Measurements from ENCODE around the gene GP1BA. TPM values are rescaled to one million over a fixed set of nuclear protein-coding genes. Genes with fewer than 3 reads are reported as not detected.
"Not testable (repeated sequence)": the region's sequence is repeated elsewhere in the genome, so short reads cannot be mapped to it uniquely, and the experiment has no call there.

GP1BA gene
- total RNA-seq, 2 donors from 2014 or later, result 0.12 TPM; not detected in 1

DNA sequence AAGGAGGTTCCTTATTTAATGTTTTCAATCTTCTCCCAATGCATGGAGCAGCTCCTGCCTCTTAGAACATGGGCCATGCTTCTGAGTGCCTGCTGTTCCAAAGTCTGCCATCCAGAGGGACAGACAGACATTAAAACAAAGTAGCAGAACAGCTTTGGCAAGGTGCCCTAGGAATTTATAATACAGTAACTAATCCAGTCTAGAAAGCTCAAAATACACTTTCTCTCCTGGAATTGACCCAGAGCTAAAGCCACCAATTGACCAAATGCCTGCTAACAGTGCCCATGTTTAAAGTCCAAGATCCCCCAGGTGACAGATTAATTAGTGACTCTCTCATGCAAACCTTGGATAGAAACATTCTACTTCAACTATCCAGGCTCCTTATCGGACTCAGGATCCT is 18.1 kb upstream of the GP1BA start:
- Mint-ChIP-seq H3K9me3 (no peaks in the 10 kb centered on the region), H3K27me3 (no peaks in the 10 kb centered on the region), H3K4me3 (no peak overlapping the region), H3K4me1 (ENCODE audit: low read depth in 2 of 2) (no peaks in the 10 kb centered on the region), H3K27ac (peak overlapping the region in 1 of 2 donors; percentile 18), H3K36me3 (no peaks in the 10 kb centered on the region)
- no peak for DNase-seq (ENCODE audit: low spot score)
- ATAC-seq, result no peak

DNA sequence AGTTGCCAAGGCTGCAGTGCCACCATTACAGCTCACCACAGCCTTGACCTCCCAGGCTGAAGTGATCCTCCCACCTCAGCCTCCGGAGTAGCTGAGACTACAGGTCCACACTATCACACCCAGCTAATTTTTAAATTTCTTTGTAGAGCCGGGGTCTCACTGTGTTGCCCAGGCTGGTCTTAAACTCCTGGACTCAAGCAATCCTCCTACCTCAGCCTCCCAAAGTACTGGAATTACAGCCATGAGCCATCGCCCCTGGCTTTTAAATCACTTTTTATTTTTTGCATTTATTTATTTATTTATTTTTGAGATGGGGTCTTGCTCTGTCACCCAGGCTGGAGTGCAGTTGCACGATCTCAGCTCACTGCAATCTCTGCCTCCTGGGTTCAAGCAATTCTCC is 17.5 kb upstream of the GP1BA start:
- not testable (repeated sequence) for H3K4me1 Mint-ChIP-seq (ENCODE audit: low read depth in 2 of 2); H3K27me3 Mint-ChIP-seq; DNase-seq (ENCODE audit: low spot score); H3K27ac Mint-ChIP-seq; ATAC-seq; H3K36me3 Mint-ChIP-seq; H3K9me3 Mint-ChIP-seq; H3K4me3 Mint-ChIP-seq

DNA sequence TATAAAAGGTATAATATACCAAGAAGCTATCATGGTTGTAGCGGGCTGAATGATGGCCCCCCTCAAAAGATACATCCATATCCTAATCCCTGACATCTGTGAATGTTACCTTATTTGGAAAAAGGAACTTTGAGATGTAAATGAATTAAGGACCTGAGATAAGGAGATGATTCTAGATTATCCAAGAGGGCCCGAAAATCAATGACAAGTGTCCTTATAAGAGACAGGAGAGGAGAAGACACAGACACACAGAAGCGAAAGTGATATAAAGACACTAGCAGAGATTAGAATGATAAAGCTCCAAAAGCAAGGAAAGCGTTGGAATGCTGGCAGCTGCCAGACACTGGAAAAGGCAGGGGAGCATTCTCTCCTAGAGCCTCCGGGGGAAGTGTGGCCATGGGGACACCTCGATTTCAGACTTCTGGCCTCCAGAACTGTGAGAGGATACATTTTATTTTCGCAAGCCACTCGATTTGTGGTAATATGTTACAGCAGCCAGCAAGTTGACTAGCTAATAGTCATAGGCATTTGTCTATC is 12.5 kb upstream of the GP1BA start:
- Mint-ChIP-seq H3K4me1 (ENCODE audit: low read depth in 2 of 2) (peaks cover 0 to 8% of the 10 kb centered on the region in 2 donors), H3K36me3 (no peaks in the 10 kb centered on the region), H3K9me3 (no peaks in the 10 kb centered on the region), H3K27me3 (no peaks in the 10 kb centered on the region), H3K4me3 (no peak overlapping the region), H3K27ac (no peak overlapping the region)
- DNase-seq (ENCODE audit: low spot score) (no peak), ATAC-seq (no peak)

DNA sequence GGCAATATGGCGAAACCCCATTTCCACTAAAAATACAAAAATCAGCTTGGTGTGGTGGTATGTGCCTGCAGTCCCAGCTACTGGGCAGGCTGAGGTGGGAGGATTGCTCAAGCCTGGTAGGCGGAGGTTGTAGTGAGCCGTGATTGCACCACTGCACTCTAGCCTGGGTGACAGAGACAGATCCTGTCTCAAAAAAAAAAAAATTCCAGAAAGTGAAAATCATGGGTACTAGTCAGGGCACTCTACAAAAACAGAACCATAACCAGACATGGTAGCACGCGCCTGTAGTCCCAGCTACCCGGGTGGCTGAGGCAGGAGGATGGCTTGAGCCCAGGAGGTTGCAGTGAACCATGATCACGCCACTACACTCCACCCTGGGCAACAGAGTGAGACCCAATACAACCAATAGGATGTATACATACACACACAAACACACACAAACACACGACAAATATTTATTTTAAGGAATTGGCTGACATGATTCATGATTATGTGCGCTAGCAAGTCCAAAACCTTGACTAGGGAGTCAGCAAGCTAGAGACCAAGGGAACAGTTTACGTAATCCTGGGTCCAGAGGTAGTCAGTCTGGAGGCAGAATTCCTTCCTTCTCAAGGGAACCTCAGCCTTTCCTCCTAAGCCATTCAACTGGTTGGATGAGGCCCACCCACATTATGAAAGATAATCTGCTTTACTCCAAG is 11.6 kb upstream of the GP1BA start:
- H3K4me3 Mint-ChIP-seq, result no peak overlapping the region
- DNase-seq (ENCODE audit: low spot score) (no peak), ATAC-seq (peak; percentile 68 to 91)
- H3K27me3 Mint-ChIP-seq, result no peaks in the 10 kb centered on the region
- H3K27ac Mint-ChIP-seq, result peak overlapping the region in 1 of 2 donors; percentile 45
- no peaks in the 10 kb centered on the region for H3K36me3 Mint-ChIP-seq
- no peaks in the 10 kb centered on the region for H3K9me3 Mint-ChIP-seq
- peaks cover 0 to 8% of the 10 kb centered on the region in 2 donors for H3K4me1 Mint-ChIP-seq (ENCODE audit: low read depth in 2 of 2)

DNA sequence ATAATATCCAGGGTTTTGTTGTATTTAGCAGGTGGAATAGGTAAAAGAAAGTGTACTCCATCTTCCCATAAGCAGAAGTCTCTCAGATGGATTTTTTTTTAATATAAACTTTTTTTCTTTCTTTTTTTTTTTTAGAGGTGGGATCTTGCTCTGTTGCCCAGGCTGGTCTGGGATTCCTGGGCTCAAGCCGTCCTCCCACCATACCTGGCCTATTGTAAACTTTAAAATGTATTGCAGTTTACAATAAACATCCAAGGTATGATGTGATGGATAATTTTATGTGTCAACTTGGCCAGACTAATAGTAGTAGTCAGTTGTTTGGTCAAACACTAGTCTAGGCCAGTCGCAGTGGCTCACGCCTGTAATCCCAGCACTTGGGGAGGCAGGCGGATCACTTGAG is 10.8 kb upstream of the GP1BA start:
- Mint-ChIP-seq H3K9me3 (no peaks in the 10 kb centered on the region), H3K4me1 (ENCODE audit: low read depth in 2 of 2) (peaks cover 0 to 8% of the 10 kb centered on the region in 2 donors), H3K4me3 (no peak overlapping the region), H3K27ac (no peak overlapping the region), H3K27me3 (no peaks in the 10 kb centered on the region), H3K36me3 (no peaks in the 10 kb centered on the region)
- ATAC-seq (no peak), DNase-seq (ENCODE audit: low spot score) (no peak)

DNA sequence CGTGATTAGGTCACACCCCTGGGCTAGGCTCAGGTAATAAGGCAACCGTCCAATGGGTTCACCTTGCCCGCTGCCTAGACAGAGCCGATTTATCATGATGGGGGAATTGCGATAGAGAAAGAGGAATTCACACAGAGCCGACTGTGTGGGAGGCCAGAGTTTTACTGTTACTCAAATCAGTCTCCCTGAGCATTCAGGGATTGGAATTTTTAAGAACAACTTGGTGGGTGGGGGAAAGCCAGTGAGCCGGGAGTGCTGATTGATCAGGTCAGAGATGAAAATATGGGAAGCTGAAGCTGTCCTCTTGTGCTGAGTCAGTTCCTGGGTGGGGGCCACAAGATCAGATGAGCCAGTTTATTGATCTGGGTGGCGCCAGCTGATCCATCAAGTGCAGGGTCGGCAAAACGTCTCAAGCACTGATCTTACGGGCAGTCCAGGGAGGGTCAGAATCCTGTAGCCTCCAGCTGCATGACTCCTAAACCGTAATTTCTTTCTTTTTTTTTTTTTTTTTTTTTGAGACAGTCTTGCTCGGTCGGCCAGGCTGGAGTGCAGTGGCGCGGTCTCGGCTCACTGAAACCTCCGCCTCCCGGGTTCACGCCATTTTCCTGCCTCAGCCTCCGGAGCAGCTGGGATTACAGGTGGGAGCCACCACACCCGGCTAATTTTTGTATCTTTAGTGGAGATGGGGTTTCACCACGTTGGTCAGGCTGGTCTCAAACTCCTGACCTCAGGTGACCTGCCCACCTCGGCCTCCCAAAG is 5.3 kb upstream of the GP1BA start:
- H3K27ac Mint-ChIP-seq; H3K9me3 Mint-ChIP-seq; DNase-seq (ENCODE audit: low spot score); ATAC-seq; H3K4me1 Mint-ChIP-seq (ENCODE audit: low read depth in 2 of 2); H3K36me3 Mint-ChIP-seq; H3K4me3 Mint-ChIP-seq; H3K27me3 Mint-ChIP-seq: not testable (repeated sequence)

DNA sequence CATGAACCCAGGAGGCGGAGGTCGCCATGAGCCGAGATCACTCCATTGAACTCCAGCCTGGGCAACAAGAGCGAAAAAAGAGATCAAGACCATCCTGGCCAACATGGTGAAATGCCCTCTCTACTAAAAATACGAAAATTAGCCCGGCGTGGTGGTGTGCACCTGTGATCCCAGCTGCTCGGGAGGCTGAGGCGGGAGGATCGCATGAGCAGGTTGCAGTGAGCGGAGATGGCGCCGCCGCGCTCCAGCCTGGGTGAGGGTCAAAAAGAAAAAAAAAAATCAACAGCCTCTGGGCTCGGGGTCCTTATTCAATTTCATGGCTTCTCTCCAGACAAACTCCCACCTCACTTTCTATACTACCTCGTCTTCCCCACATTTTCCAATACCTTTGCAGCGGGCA is 3.2 kb upstream of the GP1BA start:
- Mint-ChIP-seq H3K27ac (no peak overlapping the region), H3K36me3 (no peaks in the 10 kb centered on the region), H3K4me1 (ENCODE audit: low read depth in 2 of 2) (peaks cover 8 to 27% of the 10 kb centered on the region in 2 donors), H3K27me3 (peaks cover 0 to under 1% of the 10 kb centered on the region in 2 donors), H3K4me3 (no peak overlapping the region), H3K9me3 (no peaks in the 10 kb centered on the region)
- DNase-seq (ENCODE audit: low spot score) (no peak), ATAC-seq (no peak)

DNA sequence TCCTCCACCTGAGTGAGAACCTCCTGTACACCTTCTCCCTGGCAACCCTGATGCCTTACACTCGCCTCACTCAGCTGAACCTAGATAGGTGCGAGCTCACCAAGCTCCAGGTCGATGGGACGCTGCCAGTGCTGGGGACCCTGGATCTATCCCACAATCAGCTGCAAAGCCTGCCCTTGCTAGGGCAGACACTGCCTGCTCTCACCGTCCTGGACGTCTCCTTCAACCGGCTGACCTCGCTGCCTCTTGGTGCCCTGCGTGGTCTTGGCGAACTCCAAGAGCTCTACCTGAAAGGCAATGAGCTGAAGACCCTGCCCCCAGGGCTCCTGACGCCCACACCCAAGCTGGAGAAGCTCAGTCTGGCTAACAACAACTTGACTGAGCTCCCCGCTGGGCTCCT is 679 bp downstream of the GP1BA start:
- DNase-seq (ENCODE audit: low spot score), result no peak
- Mint-ChIP-seq H3K27me3 (peaks cover 0 to 2% of the 10 kb centered on the region in 2 donors), H3K27ac (no peak overlapping the region), H3K9me3 (no peaks in the 10 kb centered on the region), H3K4me1 (ENCODE audit: low read depth in 2 of 2) (peaks cover 25 to 47% of the 10 kb centered on the region in 2 donors), H3K4me3 (no peak overlapping the region), H3K36me3 (no peaks in the 10 kb centered on the region)
- ATAC-seq, result no peak

DNA sequence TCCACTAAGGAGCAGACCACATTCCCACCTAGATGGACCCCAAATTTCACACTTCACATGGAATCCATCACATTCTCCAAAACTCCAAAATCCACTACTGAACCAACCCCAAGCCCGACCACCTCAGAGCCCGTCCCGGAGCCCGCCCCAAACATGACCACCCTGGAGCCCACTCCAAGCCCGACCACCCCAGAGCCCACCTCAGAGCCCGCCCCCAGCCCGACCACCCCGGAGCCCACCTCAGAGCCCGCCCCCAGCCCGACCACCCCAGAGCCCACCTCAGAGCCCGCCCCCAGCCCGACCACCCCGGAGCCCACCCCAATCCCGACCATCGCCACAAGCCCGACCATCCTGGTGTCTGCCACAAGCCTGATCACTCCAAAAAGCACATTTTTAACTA is 1.6 kb downstream of the GP1BA start:
- Mint-ChIP-seq H3K4me1 (ENCODE audit: low read depth in 2 of 2) (peaks cover 31 to 51% of the 10 kb centered on the region in 2 donors), H3K27ac (peak overlapping the region; percentile 49 to 88), H3K36me3 (no peaks in the 10 kb centered on the region), H3K9me3 (no peaks in the 10 kb centered on the region), H3K4me3 (peak overlapping the region; percentile 47), H3K27me3 (peaks cover 0 to 2% of the 10 kb centered on the region in 2 donors)
- ATAC-seq (no peak), DNase-seq (ENCODE audit: low spot score) (no peak)

DNA sequence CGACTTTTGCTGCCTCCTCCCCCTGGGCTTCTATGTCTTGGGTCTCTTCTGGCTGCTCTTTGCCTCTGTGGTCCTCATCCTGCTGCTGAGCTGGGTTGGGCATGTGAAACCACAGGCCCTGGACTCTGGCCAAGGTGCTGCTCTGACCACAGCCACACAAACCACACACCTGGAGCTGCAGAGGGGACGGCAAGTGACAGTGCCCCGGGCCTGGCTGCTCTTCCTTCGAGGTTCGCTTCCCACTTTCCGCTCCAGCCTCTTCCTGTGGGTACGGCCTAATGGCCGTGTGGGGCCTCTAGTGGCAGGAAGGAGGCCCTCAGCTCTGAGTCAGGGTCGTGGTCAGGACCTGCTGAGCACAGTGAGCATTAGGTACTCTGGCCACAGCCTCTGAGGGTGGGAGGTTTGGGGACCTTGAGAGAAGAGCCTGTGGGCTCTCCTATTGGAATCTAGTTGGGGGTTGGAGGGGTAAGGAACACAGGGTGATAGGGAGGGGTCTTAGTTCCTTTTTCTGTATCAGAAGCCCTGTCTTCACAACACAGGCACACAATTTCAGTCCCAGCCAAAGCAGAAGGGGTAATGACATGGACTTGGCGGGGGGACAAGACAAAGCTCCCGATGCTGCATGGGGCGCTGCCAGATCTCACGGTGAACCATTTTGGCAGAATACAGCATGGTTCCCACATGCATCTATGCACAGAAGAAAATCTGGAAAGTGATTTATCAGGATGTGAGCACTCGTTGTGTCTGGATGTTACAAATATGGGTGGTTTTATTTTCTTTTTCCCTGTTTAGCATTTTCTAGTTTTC is 2.3 kb downstream of the GP1BA start:
- peak overlapping the region; percentile 49 to 88 for H3K27ac Mint-ChIP-seq
- peaks cover 37 to 55% of the 10 kb centered on the region in 2 donors for H3K4me1 Mint-ChIP-seq (ENCODE audit: low read depth in 2 of 2)
- H3K27me3 Mint-ChIP-seq, result peaks cover 0 to 2% of the 10 kb centered on the region in 2 donors
- peak overlapping the region; percentile 47 for H3K4me3 Mint-ChIP-seq
- ATAC-seq (peak; percentile 58 to 60), DNase-seq (ENCODE audit: low spot score) (no peak)
- no peaks in the 10 kb centered on the region for H3K9me3 Mint-ChIP-seq
- H3K36me3 Mint-ChIP-seq, result no peaks in the 10 kb centered on the region

DNA sequence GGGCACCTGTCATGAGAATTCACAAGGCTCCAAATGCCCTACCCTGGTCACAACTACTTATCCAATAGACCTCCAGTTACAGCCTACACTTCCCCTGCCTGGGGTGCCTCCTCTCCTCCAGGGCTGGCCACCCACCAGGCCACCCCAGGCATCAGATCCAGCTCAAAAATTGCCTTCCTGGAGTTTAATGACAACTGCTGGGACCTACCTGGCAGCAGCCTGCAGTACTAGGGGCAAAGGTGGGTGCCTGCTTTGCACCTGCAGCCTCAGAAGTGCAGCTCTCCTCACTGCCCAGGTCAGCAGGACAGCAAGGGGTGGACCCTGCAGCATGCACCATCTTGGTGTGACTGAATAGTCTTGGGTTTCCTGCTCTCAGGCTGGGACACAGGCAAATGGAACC is 3.6 kb downstream of the GP1BA start:
- no peak overlapping the region for H3K4me3 Mint-ChIP-seq
- H3K27me3 Mint-ChIP-seq, result peaks cover 0 to 2% of the 10 kb centered on the region in 2 donors
- ATAC-seq, result no peak
- H3K36me3 Mint-ChIP-seq, result peaks cover 1% of the 10 kb centered on the region
- H3K9me3 Mint-ChIP-seq, result no peaks in the 10 kb centered on the region
- peaks cover 44 to 55% of the 10 kb centered on the region in 2 donors for H3K4me1 Mint-ChIP-seq (ENCODE audit: low read depth in 2 of 2)
- DNase-seq (ENCODE audit: low spot score), result no peak
- H3K27ac Mint-ChIP-seq, result peak overlapping the region in 1 of 2 donors; percentile 53

DNA sequence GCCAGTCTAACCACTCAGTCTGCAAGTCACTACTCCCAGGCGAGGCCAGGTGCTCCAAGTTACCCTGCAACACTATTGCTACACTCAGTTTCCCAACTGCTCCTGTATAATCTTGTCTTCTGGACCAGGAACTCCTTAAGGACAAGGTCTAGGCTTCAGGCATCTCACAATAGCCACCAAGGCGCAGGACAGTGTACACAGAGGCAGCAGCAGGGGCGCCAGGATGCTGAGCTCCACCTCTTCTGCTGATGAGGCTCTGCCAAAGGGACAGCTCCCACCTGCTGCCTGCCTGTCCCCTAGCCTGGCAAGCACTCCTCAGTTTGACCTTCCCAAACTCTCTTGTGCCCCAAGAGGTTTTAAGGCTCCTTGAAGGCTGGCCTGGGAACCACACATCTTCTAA is 4.4 kb downstream of the GP1BA start:
- Mint-ChIP-seq H3K27ac (peak overlapping the region in 1 of 2 donors; percentile 53), H3K4me1 (ENCODE audit: low read depth in 2 of 2) (peaks cover 52 to 57% of the 10 kb centered on the region in 2 donors), H3K27me3 (peaks cover 0 to 2% of the 10 kb centered on the region in 2 donors), H3K9me3 (no peaks in the 10 kb centered on the region), H3K4me3 (no peak overlapping the region), H3K36me3 (peaks cover 9% of the 10 kb centered on the region)
- no peak for DNase-seq (ENCODE audit: low spot score)
- no peak for ATAC-seq

DNA sequence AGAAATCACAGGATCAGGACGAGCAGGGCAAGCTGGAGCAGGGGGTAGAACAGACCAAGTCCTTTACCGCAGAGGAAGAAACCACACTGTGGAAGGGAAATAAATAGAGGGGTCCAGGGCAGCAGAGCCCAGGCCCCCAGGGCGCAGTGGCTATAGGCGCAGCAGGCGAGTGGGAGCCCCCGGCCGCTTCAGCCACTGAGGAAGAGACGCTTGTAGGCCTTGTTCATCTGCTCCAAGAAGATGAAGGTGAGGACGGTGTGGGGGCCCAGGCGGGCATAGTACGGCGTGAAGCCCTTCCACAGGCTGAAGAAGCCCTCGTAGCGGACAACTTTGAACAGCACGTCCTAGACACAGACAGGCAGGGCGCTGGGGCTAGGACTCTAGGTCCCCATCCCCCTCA is 5.5 kb downstream of the GP1BA start:
- peaks cover 16% of the 10 kb centered on the region for H3K36me3 Mint-ChIP-seq
- no peak for ATAC-seq

More for the DNA sequence above, 5.5 kb downstream of the GP1BA start:
- Mint-ChIP-seq H3K4me3 (peak overlapping the region; percentile 13), H3K9me3 (no peaks in the 10 kb centered on the region), H3K27ac (no peak overlapping the region), H3K4me1 (ENCODE audit: low read depth in 2 of 2) (peaks cover 60 to 63% of the 10 kb centered on the region in 2 donors), H3K27me3 (peaks cover 0 to 2% of the 10 kb centered on the region in 2 donors)
- no peak for DNase-seq (ENCODE audit: low spot score)
